Breast epithelium (tissue), 3 donors: ENCODE results near the gene OLFML2A.

Source experiments
- CTCF ChIP-seq, 3 donors: fragments of 450-650 bp; IDR thresholded peaks; one replicate each; pipeline ENCODE4 v1.5.1; 2016 to 2017; ENCODE audit warnings: antibody characterized with exemption in 3 of 3, mild to moderate bottlenecking in 3 of 3, moderate library complexity in 3 of 3
- POLR2A ChIP-seq: fragments of 450-650 bp; IDR thresholded peaks from one replicate; pipeline ENCODE4 v1.6.1; 2016; ENCODE audit warnings: antibody characterized with exemption, mild to moderate bottlenecking, moderate library complexity

- no peak for TF ChIP-seq POLR2A
- no peak for TF ChIP-seq CTCF (IDR thresholded peaks at IDR 0.05)
Measured at GRCh38 chr9:124755061-124755460, 21.9 kb upstream of the OLFML2A start.
